ENCODE measurements around the gene RMDN2.

GRCh38 chr2:38013158-38013752, 88.2 kb downstream of the RMDN2 start:
- TF ChIP-seq CTCF (IDR thresholded peaks at IDR 0.05 in 8 of 11, conservative IDR thresholded peaks at IDR 0.05 in 3 of 11) (no peak), POLR2AphosphoS5 (IDR thresholded peaks at IDR 0.05) (no peak)
